MCF 10A (cell line): ENCODE measurements around the gene CYTH3. TPM values are rescaled to one million over a fixed set of nuclear protein-coding genes. Genes with fewer than 3 reads are reported as not detected.

Experiments
- BruUV-seq: library from RNA; stranded (reverse); fragments of 400-500 nt; replicated peaks from 2 replicates; lab custom pipeline; 2021; lab: Mats Ljungman, UMichigan
- CTCF ChIA-PET: fragments of 300-600 bp; sonication (Branson Sonifier 250); formaldehyde crosslinking; extraction: SDS; loops from one replicate; lab custom pipeline; 2021; ENCODE audit warnings: antibody characterized with exemption, inconsistent platforms; lab: Yijun Ruan, JAX
- POLR2A ChIA-PET: fragments of 300-600, 350-650 bp; sonication (Branson Sonifier 250); formaldehyde crosslinking; extraction: SDS; loops from one replicate; lab custom pipeline; 2020; ENCODE audit warnings: antibody characterized with exemption, inconsistent platforms; lab: Yijun Ruan, JAX
- DNase-seq: peaks from one replicate; pipeline ENCODE4 v3.0.0-alpha.2; 2018; ENCODE audit not compliant: unreplicated experiment
- H3K27ac Mint-ChIP-seq: one replicate; pipeline ENCODE4 v1.8.0; 2022; ENCODE audit warnings: mild to moderate bottlenecking, low read depth, mixed read lengths; ENCODE audit not compliant: unreplicated experiment
- H3K27me3 Mint-ChIP-seq: one replicate; pipeline ENCODE4 v1.8.0; 2022; ENCODE audit warnings: mixed read lengths; ENCODE audit not compliant: insufficient read depth, unreplicated experiment
- H3K36me3 Mint-ChIP-seq: one replicate; pipeline ENCODE4 v1.8.0; 2022; ENCODE audit warnings: mild to moderate bottlenecking, moderate library complexity, mixed read lengths; ENCODE audit not compliant: insufficient read depth, unreplicated experiment
- H3K4me1 Mint-ChIP-seq: one replicate; pipeline ENCODE4 v1.8.0; 2022; ENCODE audit warnings: mixed read lengths; ENCODE audit not compliant: insufficient read depth, unreplicated experiment
- H3K4me3 Mint-ChIP-seq: one replicate; pipeline ENCODE4 v1.8.0; 2022; ENCODE audit warnings: mild to moderate bottlenecking, moderate library complexity, mixed read lengths; ENCODE audit not compliant: unreplicated experiment
- H3K9me3 Mint-ChIP-seq: one replicate; pipeline ENCODE4 v1.8.0; 2022; ENCODE audit warnings: mixed read lengths; ENCODE audit not compliant: unreplicated experiment
- CTCF ChIP-seq: fragments of 200-600 bp; IDR thresholded peaks from one replicate; pipeline ENCODE4 v1.8.0; 2022; ENCODE audit warnings: antibody characterized with exemption, mild to moderate bottlenecking; ENCODE audit not compliant: unreplicated experiment
- intact Hi-C: fragments of 100-400 bp; cut with micrococcal nuclease; formaldehyde crosslinking; loops from 2 replicates; pipeline ENCODE4 v1.14.1; 2022
- total RNA-seq: library from RNA; stranded (reverse); gene quantifications from 2 replicates; pipeline ENCODE4 v1.2.3, GENCODE V29; 2022

CYTH3 gene
- total RNA-seq, 1 experiment from 2014 or later: 23.5 TPM

GRCh38 chr7:6168477-6168868 is 104.0 kb downstream of the CYTH3 start:
- intact Hi-C loops: no loop called here
- POLR2A ChIA-PET: no interaction called here
- no peak overlapping the region for H3K27ac Mint-ChIP-seq
- peaks cover 30% of the 10 kb centered on the region for H3K36me3 Mint-ChIP-seq
- H3K4me1 Mint-ChIP-seq: no peaks in the 10 kb centered on the region
- H3K4me3 Mint-ChIP-seq: no peak overlapping the region
- no peaks in the 10 kb centered on the region for H3K9me3 Mint-ChIP-seq
- CTCF ChIA-PET: no interaction called here
- no peak for DNase-seq
- BruUV-seq: no TSS peak
- H3K27me3 Mint-ChIP-seq: no peaks in the 10 kb centered on the region
- TF ChIP-seq CTCF: no peak

DNA sequence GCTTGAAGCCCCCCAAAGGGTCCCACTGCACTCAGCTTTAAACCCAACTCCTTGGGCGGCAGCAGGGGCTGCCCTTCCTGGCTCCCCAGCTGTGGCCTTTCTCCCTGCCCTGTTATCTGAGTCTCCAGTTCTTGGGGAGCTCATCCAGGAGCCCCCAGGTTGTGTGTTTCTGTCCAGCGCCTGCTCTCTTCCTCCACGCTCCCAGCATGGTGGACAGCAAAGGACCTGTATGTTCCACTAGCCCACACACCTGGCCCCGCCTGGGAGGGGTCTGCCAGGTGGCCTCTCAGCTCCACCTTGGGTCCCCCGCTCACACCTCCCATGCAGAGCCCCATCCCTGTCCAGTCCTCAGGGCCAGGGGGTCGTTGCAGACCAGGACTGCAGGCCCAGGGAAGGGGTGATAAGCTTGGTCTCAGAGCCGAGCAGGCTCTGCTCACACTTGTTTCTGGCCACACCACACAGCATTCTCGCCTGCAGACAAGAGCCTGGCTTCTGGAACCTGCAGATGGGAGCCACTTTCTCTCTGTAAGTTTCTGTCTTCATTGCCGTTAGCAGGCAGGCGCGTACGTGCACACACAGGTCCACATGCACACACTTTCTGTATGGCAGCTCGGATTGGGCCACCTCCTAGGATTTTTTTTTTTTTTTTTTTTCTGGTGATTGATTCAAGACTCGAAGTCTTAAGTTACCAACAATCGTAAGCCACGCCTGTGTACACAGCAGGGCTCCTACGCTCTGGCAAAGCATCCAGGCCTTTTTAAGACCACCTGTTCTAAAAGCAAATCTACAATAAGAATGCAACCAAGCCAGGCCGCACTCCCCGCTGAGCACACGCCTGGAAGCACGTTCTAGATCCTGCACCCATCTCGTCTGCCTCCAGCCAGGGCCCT is 104.6 kb downstream of the CYTH3 start:
- intact Hi-C loops: no loop called here
- no peaks in the 10 kb centered on the region for H3K4me1 Mint-ChIP-seq
- no peaks in the 10 kb centered on the region for H3K9me3 Mint-ChIP-seq
- POLR2A ChIA-PET: interaction anchor here (1.4 kb wide), 1 partner anchor 8 kb away, joined by 4 read pairs; no protein-coding TSS in a partner anchor
- H3K27me3 Mint-ChIP-seq: no peaks in the 10 kb centered on the region
- H3K36me3 Mint-ChIP-seq: peaks cover 27% of the 10 kb centered on the region
- no peak overlapping the region for H3K4me3 Mint-ChIP-seq
- no peak for DNase-seq
- no TSS peak for BruUV-seq
- CTCF ChIA-PET: no interaction called here
- no peak for TF ChIP-seq CTCF
- H3K27ac Mint-ChIP-seq: no peak overlapping the region

GRCh38 chr7:6167004-6167551 is 105.3 kb downstream of the CYTH3 start:
- no peaks in the 10 kb centered on the region for H3K4me1 Mint-ChIP-seq
- no peaks in the 10 kb centered on the region for H3K9me3 Mint-ChIP-seq
- no peaks in the 10 kb centered on the region for H3K27me3 Mint-ChIP-seq
- no peak for DNase-seq
- H3K36me3 Mint-ChIP-seq: peaks cover 25% of the 10 kb centered on the region
- intact Hi-C loops: no loop called here
- no peak overlapping the region for H3K27ac Mint-ChIP-seq
- no TSS peak for BruUV-seq
- TF ChIP-seq CTCF: no peak
- POLR2A ChIA-PET: interaction anchor here (1.4 kb wide), 1 partner anchor 9 kb away, joined by 4 read pairs; no protein-coding TSS in a partner anchor
- H3K4me3 Mint-ChIP-seq: no peak overlapping the region
- CTCF ChIA-PET: no interaction called here

- Mint-ChIP-seq H3K9me3 (no peaks in the 10 kb centered on the region), H3K27me3 (no peaks in the 10 kb centered on the region), H3K4me1 (no peaks in the 10 kb centered on the region), H3K4me3 (no peak overlapping the region), H3K36me3 (peaks cover 29% of the 10 kb centered on the region), H3K27ac (no peak overlapping the region)
- no peak for DNase-seq
- intact Hi-C loops: no loop called here
- no TSS peak for BruUV-seq
- ChIA-PET CTCF (no interaction called here), POLR2A (interaction anchor here (1.4 kb wide), 1 partner anchor 9 kb away, joined by 4 read pairs; no protein-coding TSS in a partner anchor)
- TF ChIP-seq CTCF: no peak
Observed at GRCh38 chr7:6166443-6166891, 106.0 kb downstream of the CYTH3 start.
